Chondrocyte (in vitro differentiated cells): Measurements from ENCODE around the gene AFG1L. TPM values are rescaled to one million over a fixed set of nuclear protein-coding genes. Genes with fewer than 3 reads are reported as not detected.

Experiments
- DNase-seq: peaks from one replicate; pipeline ENCODE4 v3.0.0; 2021; ENCODE audit warnings: mixed read lengths, low spot score
- H3K27ac Mint-ChIP-seq: one replicate; pipeline ENCODE4 v1.8.0; 2021; ENCODE audit warnings: mild to moderate bottlenecking, moderate library complexity, mixed read lengths; ENCODE audit not compliant: unreplicated experiment
- H3K27me3 Mint-ChIP-seq: 2 replicates; pipeline ENCODE4 v1.8.0; 2021; ENCODE audit warnings: low read depth, mixed read lengths
- H3K36me3 Mint-ChIP-seq: 2 replicates; pipeline ENCODE4 v1.8.0; 2021; ENCODE audit warnings: low read depth, mixed read lengths
- H3K4me1 Mint-ChIP-seq: 2 replicates; pipeline ENCODE4 v1.8.0; 2021; ENCODE audit warnings: low read depth, mild to moderate bottlenecking, mixed read lengths
- H3K4me3 Mint-ChIP-seq: one replicate; pipeline ENCODE4 v1.8.0; 2021; ENCODE audit warnings: mild to moderate bottlenecking, moderate library complexity, mixed read lengths; ENCODE audit not compliant: unreplicated experiment
- H3K9me3 Mint-ChIP-seq: 2 replicates; pipeline ENCODE4 v1.8.0; 2021; ENCODE audit warnings: low read depth, mixed read lengths
- total RNA-seq: library from RNA; stranded (reverse); gene quantifications from 3 replicates; pipeline ENCODE4 v1.2.1, GENCODE V29; 2021
- TF ChIP-seq, protein P1 (sequence below): fragments of 200-600 bp; sonication (generic); IDR thresholded peaks from 2 replicates; pipeline ENCODE4 v1.5.0; 2021; ENCODE audit warnings: antibody characterized with exemption, mild to moderate bottlenecking, moderate library complexity

The AFG1L gene
- total RNA-seq, 1 donor from 2014 or later = 5.9 TPM

DNA sequence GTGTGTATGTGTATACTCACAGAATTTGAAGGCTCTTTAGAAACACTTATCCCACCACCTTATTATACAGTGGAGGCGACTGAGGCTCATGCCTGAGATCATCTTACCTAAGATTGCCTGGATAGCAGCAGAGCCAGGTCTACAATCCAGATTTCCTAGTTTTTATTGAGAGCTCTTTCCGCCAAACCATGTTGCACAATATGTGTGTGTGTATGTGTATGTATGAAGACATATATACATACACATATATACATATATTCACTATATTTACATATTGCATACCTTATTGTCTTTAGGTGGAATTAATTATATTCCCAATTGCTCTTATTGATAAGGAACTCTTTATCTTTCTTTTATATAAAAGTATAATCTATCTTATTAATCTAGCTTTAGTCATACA, 130.6 kb downstream of the AFG1L start:
- TF ChIP-seq, protein P1, sequence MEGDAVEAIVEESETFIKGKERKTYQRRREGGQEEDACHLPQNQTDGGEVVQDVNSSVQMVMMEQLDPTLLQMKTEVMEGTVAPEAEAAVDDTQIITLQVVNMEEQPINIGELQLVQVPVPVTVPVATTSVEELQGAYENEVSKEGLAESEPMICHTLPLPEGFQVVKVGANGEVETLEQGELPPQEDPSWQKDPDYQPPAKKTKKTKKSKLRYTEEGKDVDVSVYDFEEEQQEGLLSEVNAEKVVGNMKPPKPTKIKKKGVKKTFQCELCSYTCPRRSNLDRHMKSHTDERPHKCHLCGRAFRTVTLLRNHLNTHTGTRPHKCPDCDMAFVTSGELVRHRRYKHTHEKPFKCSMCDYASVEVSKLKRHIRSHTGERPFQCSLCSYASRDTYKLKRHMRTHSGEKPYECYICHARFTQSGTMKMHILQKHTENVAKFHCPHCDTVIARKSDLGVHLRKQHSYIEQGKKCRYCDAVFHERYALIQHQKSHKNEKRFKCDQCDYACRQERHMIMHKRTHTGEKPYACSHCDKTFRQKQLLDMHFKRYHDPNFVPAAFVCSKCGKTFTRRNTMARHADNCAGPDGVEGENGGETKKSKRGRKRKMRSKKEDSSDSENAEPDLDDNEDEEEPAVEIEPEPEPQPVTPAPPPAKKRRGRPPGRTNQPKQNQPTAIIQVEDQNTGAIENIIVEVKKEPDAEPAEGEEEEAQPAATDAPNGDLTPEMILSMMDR = no peak
- no peaks in the 10 kb centered on the region for H3K36me3 Mint-ChIP-seq
- peaks cover 5% of the 10 kb centered on the region for H3K9me3 Mint-ChIP-seq
- no peaks in the 10 kb centered on the region for H3K27me3 Mint-ChIP-seq
- H3K4me1 Mint-ChIP-seq = no peaks in the 10 kb centered on the region
- no peak for DNase-seq
- H3K4me3 Mint-ChIP-seq = no peak overlapping the region
- no peak overlapping the region for H3K27ac Mint-ChIP-seq

GRCh38 chr6:108432143-108432542, 137.3 kb downstream of the AFG1L start:
- H3K9me3 Mint-ChIP-seq = peaks cover 5% of the 10 kb centered on the region
- no peak for DNase-seq
- H3K36me3 Mint-ChIP-seq = peaks cover 2% of the 10 kb centered on the region
- H3K27me3 Mint-ChIP-seq = no peaks in the 10 kb centered on the region
- H3K4me3 Mint-ChIP-seq = no peak overlapping the region
- H3K4me1 Mint-ChIP-seq = no peaks in the 10 kb centered on the region
- TF ChIP-seq, protein P1 = no peak
- H3K27ac Mint-ChIP-seq = no peak overlapping the region

- peaks cover 3% of the 10 kb centered on the region for H3K4me1 Mint-ChIP-seq
- no peak overlapping the region for H3K27ac Mint-ChIP-seq
- peaks cover 5% of the 10 kb centered on the region for H3K9me3 Mint-ChIP-seq
- TF ChIP-seq, protein P1 = no peak
- H3K36me3 Mint-ChIP-seq = peaks cover 2% of the 10 kb centered on the region
- no peaks in the 10 kb centered on the region for H3K27me3 Mint-ChIP-seq
- DNase-seq = no peak
- H3K4me3 Mint-ChIP-seq = no peak overlapping the region
Observed at GRCh38 chr6:108432792-108433191, 137.9 kb downstream of the AFG1L start.

DNA sequence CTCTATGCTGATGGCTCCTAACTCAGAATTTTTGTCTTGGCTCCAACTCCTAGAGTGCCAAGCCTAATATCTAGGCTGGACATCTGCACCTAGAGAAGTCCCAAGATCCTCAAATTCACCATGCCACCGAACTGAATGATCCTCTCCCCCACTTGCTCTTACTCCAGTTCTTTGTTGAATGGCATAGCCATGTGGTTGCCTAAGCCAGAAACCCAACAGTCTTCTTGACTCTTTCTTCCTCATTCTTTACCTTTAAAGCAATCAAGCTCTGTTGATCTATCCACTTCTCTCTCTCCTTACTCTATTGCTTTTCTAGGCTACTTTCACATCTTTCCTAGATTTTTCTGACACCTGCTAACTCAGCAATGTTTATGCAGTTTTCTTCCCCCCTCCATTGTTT, 139.4 kb downstream of the AFG1L start:
- Mint-ChIP-seq H3K27ac (no peak overlapping the region), H3K4me1 (peaks cover 5% of the 10 kb centered on the region), H3K27me3 (no peaks in the 10 kb centered on the region), H3K4me3 (no peak overlapping the region), H3K36me3 (peaks cover 4% of the 10 kb centered on the region), H3K9me3 (no peaks in the 10 kb centered on the region)
- DNase-seq = no peak
- TF ChIP-seq, protein P1 = no peak

GRCh38 chr6:108435391-108435790, 140.5 kb downstream of the AFG1L start:
- no peak for DNase-seq
- Mint-ChIP-seq H3K4me3 (no peak overlapping the region), H3K27me3 (no peaks in the 10 kb centered on the region), H3K36me3 (peaks cover 4% of the 10 kb centered on the region), H3K27ac (no peak overlapping the region), H3K9me3 (no peaks in the 10 kb centered on the region), H3K4me1 (peaks cover 5% of the 10 kb centered on the region)
- TF ChIP-seq, protein P1 = no peak
